Heart right ventricle (tissue), 16 donors: Measurements from ENCODE around the gene ZCCHC24. TPM values are rescaled to one million over a fixed set of nuclear protein-coding genes. Genes with fewer than 3 reads are reported as not detected.

ENCODE experiments used
- ATAC-seq, 8 donors: fragments of 200-7000 bp; cut with Tn5 transposase; one replicate each; pipeline ENCODE4 v1.9.1; 2020; ENCODE audit warnings: mild to moderate bottlenecking in 8 of 8, moderate library complexity in 8 of 8, moderate number of reproducible peaks in 1 of 8
- DNase-seq, 2 donors: peaks; one replicate each; pipeline ENCODE4 v3.0.0-alpha.2; 2020
- H3K27ac ChIP-seq, 10 donors: fragments of 200-600 bp; sonication (generic) in 2 of 10; one replicate each; pipeline versions ENCODE4 v1.5.0 to v1.8.0; 2020 to 2022; ENCODE audit warnings: mild to moderate bottlenecking in 3 of 10
- H3K27me3 ChIP-seq, 7 donors: fragments of 200-600 bp; one replicate each; pipeline ENCODE4 v1.8.0; 2021 to 2022; ENCODE audit warnings: mild to moderate bottlenecking in 2 of 7
- H3K36me3 ChIP-seq, 9 donors: fragments of 200-600 bp; sonication (generic) in 1 of 9; one replicate each; pipeline versions ENCODE4 v1.5.0 to v1.8.0; 2020 to 2022; ENCODE audit warnings: mild to moderate bottlenecking in 2 of 9
- H3K4me1 ChIP-seq, 9 donors: fragments of 200-600 bp; sonication (generic) in 1 of 9; one replicate each; pipeline versions ENCODE4 v1.5.0 to v1.8.0; 2020 to 2022; ENCODE audit warnings: mild to moderate bottlenecking in 4 of 9
- H3K4me3 ChIP-seq, 10 donors: fragments of 200-600 bp; sonication (generic) in 2 of 10; one replicate each; pipeline versions ENCODE4 v1.5.0 to v1.8.0; 2020 to 2022; ENCODE audit warnings: mild to moderate bottlenecking in 7 of 10, moderate library complexity in 2 of 10
- H3K9me3 ChIP-seq, 11 donors: fragments of 200-600 bp in 10 of 11; sonication (generic) in 2 of 11; one replicate each; pipeline versions ENCODE4 v1.5.0 to v1.8.0; 2013 to 2022; ENCODE audit warnings: mild to moderate bottlenecking in 2 of 11, control low read depth in 1 of 11, moderate library complexity in 1 of 11
- CTCF ChIP-seq, 9 donors: fragments of 200-600 bp; sonication (generic) in 2 of 9; IDR thresholded peaks; one replicate each; pipeline versions ENCODE4 v1.5.0 to v1.8.0; 2021 to 2022; ENCODE audit warnings: antibody characterized with exemption in 9 of 9, mild to moderate bottlenecking in 5 of 9, moderate library complexity in 1 of 9
- WGBS, 2 donors: extraction: QIAGEN DNeasy Blood & Tissue Kit; methylation state at CpG; one replicate each; pipeline ENCODE4 v1.1.7; 2013; ENCODE audit warnings: inconsistent platforms in 1 of 2; 5-methylcytosine and 5-hydroxymethylcytosine counted together
- intact Hi-C, 10 donors: fragments of 100-400 bp; cut with DNase I; formaldehyde crosslinking; loops; one replicate each; pipeline versions ENCODE4 v1.11.1 to v1.14.2; 2022
- polyA plus RNA-seq, 2 donors: library from polyadenylated mRNA; stranded (reverse); fragments of 200-250 nt; gene quantifications; one replicate each; pipeline ENCODE4 v1.2.3, GENCODE V29; 2013
- total RNA-seq, 10 donors: library from RNA; stranded (reverse); fragmentation: NEBNext Ultra II Directional in 3 of 10; extraction: Animal tissue kit (Norgen Biotek cat#: 25700) in 3 of 10; gene quantifications; one replicate each; pipeline versions ENCODE4 v1.2.1 to v1.2.4, GENCODE V29; 2021 to 2023
- donor health status: Arrhythmogenic right ventricular cardiomyopathy.
- donor health status: ischemic (EF 13 %, LVEDD 7.1; RV severe dilation, severe dysfunction).
- donor health status: healthy with polysubstance abuse.
- donor health status: DM: no; HTN: yes; CAD: no.
- donor health status: DM: no; HTN: no; CAD: no.
- donor health status: ischemic (EF 25% LVEDD 6.9; RV normal size, moderate dysfunction).
- donor health status: ischemic (EF 25% LVEDD 5.7; RV mildly dilated, moderate dysfunction).
- donor health status: healthy.
- donor health status: DM: yes; HTN: yes; CAD: no.
- donor health status: Ischemic cardiomyopathy.
- donor health status: ischemic (EF 35%, LVEDD 5.7; RV mildly dilated, moderate dysfunction).
- donor health status: nonischemic (EF 11% LVEDD 7.7; RV severe dilation, severe dysfunction).
- donor health status: DM: yes; HTN: yes; CAD: no.
- donor health status: PGD.
- donor health status: ischemic (EF 29% LVEDD 5.4; RV normal size, mild dysfunction).
- donor health status: nonischemic (EF 23%, LVEDD 6.1; RV moderate dilation, normal function).

ZCCHC24 gene
- total and polyA plus RNA-seq, 12 donors, result 19.3 to 59.0 (median 45.9) TPM

GRCh38 chr10:79398642-79399041, 46.8 kb downstream of the ZCCHC24 start:
- WGBS, 2 donors, result 89% methylated on average over 4 of the region's 4 CpGs
- Histone ChIP-seq H3K4me3 (peak overlapping the region in 2 of 10 donors; percentile 18), H3K27me3 (no peaks in the 10 kb centered on the region), H3K27ac (peak overlapping the region; percentile 49 to 92 (median 88)), H3K4me1 (peaks cover 0 to 77% (median 11%) of the 10 kb centered on the region in 9 donors), H3K9me3 (no peaks in the 10 kb centered on the region), H3K36me3 (peaks cover 0 to 20% (median 4%) of the 10 kb centered on the region in 9 donors)
- TF ChIP-seq CTCF (IDR thresholded peaks at IDR 0.05), result no peak
- DNase-seq (no peak), ATAC-seq (no peak)
- intact Hi-C loops, result loop anchor here in 3 of 10 donors (2.0 to 10.0 kb wide), 3 partner anchors 46 to 49 kb away; partner anchors contain the start of gene ZCCHC24 (in 3 of the 3)

GRCh38 chr10:79397575-79398303, 47.7 kb downstream of the ZCCHC24 start:
- peak in 1 of 2 donors; percentile 73 for DNase-seq
- intact Hi-C loops, result loop anchor here in 3 of 10 donors (2.0 to 10.0 kb wide), 3 partner anchors 47 to 50 kb away; partner anchors contain the start of gene ZCCHC24 (in 3 of the 3)
- H3K4me3 ChIP-seq, result no peak overlapping the region
- TF ChIP-seq CTCF (IDR thresholded peaks at IDR 0.05), result no peak
- no peaks in the 10 kb centered on the region for H3K9me3 ChIP-seq
- H3K27ac ChIP-seq, result peak overlapping the region; percentile 49 to 92 (median 88)
- 39 to 47% methylated on average over 17 of the region's 17 CpGs for WGBS, 2 donors
- H3K4me1 ChIP-seq, result peaks cover 0 to 69% (median 17%) of the 10 kb centered on the region in 9 donors
- H3K36me3 ChIP-seq, result peaks cover 0 to 29% (median 5%) of the 10 kb centered on the region in 9 donors
- peak in 7 of 8 donors; percentile 5 to 26 (median 20) for ATAC-seq
- H3K27me3 ChIP-seq, result no peaks in the 10 kb centered on the region

- DNase-seq (no peak), ATAC-seq (no peak)
- Histone ChIP-seq H3K4me1 (peaks cover 5 to 68% (median 24%) of the 10 kb centered on the region in 9 donors), H3K36me3 (peaks cover 0 to 35% (median 7%) of the 10 kb centered on the region in 9 donors), H3K9me3 (no peaks in the 10 kb centered on the region), H3K4me3 (no peak overlapping the region), H3K27ac (peak overlapping the region in 9 of 10 donors; percentile 54 to 92 (median 88)), H3K27me3 (no peaks in the 10 kb centered on the region)
- WGBS, 2 donors, result 59 to 67% methylated on average over 6 of the region's 6 CpGs
- intact Hi-C loops, result loop anchor here in 2 of 10 donors (5.0 to 10.0 kb wide), 2 partner anchors 48 to 50 kb away; partner anchors contain the start of gene ZCCHC24 (in 2 of the 2)
- no peak for TF ChIP-seq CTCF (IDR thresholded peaks at IDR 0.05)
Observed at GRCh38 chr10:79397051-79397450, 48.4 kb downstream of the ZCCHC24 start.

GRCh38 chr10:79396520-79396919, 48.9 kb downstream of the ZCCHC24 start:
- Histone ChIP-seq H3K4me3 (no peak overlapping the region), H3K27me3 (no peaks in the 10 kb centered on the region), H3K36me3 (peaks cover 0 to 35% (median 7%) of the 10 kb centered on the region in 9 donors), H3K27ac (peak overlapping the region in 4 of 10 donors; percentile 88 to 89 (median 88)), H3K4me1 (peaks cover 10 to 66% (median 28%) of the 10 kb centered on the region in 9 donors), H3K9me3 (no peaks in the 10 kb centered on the region)
- no peak for DNase-seq
- intact Hi-C loops, result loop anchor here in 2 of 10 donors (5.0 to 10.0 kb wide), 2 partner anchors 48 to 51 kb away; partner anchors contain the start of gene ZCCHC24 (in 2 of the 2)
- no peak for ATAC-seq
- no peak for TF ChIP-seq CTCF (IDR thresholded peaks at IDR 0.05)
- WGBS, 2 donors, result 76 to 79% methylated on average over 5 of the region's 5 CpGs
